Bronchial epithelial cell (primary cell): ENCODE results near the gene KCNV2. TPM values are rescaled to one million over a fixed set of nuclear protein-coding genes. Genes with fewer than 3 reads are reported as not detected.

Source experiments
- DNase-seq: peaks from one replicate; pipeline ENCODE4 v3.0.0-alpha.2; 2010; ENCODE audit warnings: low read depth
- FAIRE-seq: peaks from 2 replicates; lab custom pipeline; 2011; peaks lifted over from hg19 to GRCh38; lab: Jason Lieb, UNC
- H3K27me3 ChIP-seq: 2 replicates; pipeline ENCODE4 v1.5.1; 2011; ENCODE audit warnings: low read length; ENCODE audit not compliant: control insufficient read depth, insufficient read depth
- H3K36me3 ChIP-seq: 2 replicates; pipeline ENCODE4 v1.5.1; 2011; ENCODE audit warnings: low read length; ENCODE audit not compliant: control insufficient read depth, insufficient read depth
- H3K4me3 ChIP-seq: 2 replicates; pipeline ENCODE4 v1.5.1; 2011; ENCODE audit warnings: mild to moderate bottlenecking, low read depth, low read length, control low read depth
- total RNA-seq: library from RNA; depleted of rRNA; stranded (reverse); fragments of >200 nt; gene quantifications from 2 replicates; pipeline ENCODE4 v1.2.1, GENCODE V29; 2014
- TF ChIP-seq, protein P1 (sequence below): IDR thresholded peaks from 2 replicates; pipeline ENCODE4 v1.5.1; 2011; ENCODE audit warnings: mild to moderate bottlenecking, moderate library complexity, low read length, control low read depth, inconsistent platforms; ENCODE audit not compliant: insufficient read depth, severe bottlenecking

KCNV2 gene
- total RNA-seq, 1 donor from 2014 or later, result not detected

DNA sequence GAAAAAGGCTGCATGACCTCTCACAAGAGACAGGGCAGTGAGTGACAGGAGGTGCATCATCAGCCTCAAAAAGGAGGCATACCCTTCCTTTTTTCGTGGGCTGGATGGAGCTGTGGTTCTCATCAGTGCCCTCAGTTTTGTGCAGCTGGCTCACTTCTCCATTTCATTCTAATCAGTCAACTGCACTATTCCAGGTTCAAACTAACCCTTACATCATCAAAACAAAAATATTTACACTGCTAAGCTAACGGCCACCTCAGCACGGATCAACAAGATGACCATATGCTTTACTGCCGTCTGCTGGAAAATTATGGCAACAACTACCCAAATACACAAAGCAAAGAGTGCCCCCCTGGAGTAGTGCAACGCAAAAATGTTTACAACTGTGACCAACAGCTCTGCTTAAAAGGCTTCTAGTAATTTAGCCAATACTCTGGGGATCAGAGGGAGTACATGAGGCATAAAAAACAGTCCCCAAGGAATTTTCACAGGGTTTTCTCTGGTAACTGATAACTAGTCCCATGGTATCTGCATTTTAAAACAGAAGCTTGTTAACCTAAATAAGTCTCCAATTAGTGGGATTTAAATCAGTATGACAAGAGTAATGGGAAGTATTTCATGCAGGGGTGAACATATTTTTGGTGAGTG is 10.8 kb downstream of the KCNV2 start:
- TF ChIP-seq, protein P1, sequence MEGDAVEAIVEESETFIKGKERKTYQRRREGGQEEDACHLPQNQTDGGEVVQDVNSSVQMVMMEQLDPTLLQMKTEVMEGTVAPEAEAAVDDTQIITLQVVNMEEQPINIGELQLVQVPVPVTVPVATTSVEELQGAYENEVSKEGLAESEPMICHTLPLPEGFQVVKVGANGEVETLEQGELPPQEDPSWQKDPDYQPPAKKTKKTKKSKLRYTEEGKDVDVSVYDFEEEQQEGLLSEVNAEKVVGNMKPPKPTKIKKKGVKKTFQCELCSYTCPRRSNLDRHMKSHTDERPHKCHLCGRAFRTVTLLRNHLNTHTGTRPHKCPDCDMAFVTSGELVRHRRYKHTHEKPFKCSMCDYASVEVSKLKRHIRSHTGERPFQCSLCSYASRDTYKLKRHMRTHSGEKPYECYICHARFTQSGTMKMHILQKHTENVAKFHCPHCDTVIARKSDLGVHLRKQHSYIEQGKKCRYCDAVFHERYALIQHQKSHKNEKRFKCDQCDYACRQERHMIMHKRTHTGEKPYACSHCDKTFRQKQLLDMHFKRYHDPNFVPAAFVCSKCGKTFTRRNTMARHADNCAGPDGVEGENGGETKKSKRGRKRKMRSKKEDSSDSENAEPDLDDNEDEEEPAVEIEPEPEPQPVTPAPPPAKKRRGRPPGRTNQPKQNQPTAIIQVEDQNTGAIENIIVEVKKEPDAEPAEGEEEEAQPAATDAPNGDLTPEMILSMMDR, result peak; percentile 74
- DNase-seq (peak; percentile 72), FAIRE-seq (no peak)
- no peaks in the 10 kb centered on the region for H3K27me3 ChIP-seq
- no peaks in the 10 kb centered on the region for H3K36me3 ChIP-seq
- no peak overlapping the region for H3K4me3 ChIP-seq

DNA sequence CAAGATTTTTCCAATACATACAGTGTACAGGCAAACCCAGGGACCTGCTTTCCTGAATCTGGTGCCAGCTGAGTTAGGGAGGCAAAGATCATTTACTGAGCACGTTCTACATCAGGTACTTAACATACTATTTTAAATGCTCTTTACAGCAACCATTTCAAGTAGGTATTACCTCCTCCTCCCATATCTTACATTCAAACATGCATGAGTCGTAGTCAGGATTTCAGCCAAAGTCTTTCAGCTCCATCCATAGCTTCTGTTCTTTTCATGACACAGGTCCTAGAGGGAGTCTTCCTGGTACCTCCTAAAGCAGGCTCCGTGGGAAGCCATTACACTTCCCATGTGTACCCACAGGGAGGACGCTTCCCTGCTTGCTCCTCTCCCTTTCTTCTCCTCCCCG is 11.7 kb downstream of the KCNV2 start:
- H3K4me3 ChIP-seq, result no peak overlapping the region
- no peaks in the 10 kb centered on the region for H3K27me3 ChIP-seq
- DNase-seq, result peak; percentile 36
- H3K36me3 ChIP-seq, result no peaks in the 10 kb centered on the region
- TF ChIP-seq, protein P1, result no peak
- no peak for FAIRE-seq

DNA sequence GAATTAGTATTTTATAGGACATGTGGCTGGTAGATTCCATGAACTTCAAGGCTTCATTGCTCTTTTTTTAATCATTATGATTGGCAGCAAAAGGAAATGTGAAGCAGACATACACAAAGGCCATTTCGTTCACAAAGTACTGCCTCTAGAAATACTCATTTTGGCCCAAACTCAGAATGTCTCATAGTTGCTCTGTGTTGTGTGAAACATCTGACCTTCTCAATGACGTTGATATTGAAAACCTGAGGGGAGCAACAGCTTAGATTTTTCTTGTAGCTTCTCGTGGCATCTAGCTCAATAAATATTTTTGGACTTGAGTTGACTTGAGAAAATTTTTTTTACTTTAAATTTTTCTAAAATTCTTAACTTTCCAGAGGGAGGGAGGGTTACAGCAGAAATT is 12.4 kb downstream of the KCNV2 start:
- H3K36me3 ChIP-seq, result no peaks in the 10 kb centered on the region
- no peaks in the 10 kb centered on the region for H3K27me3 ChIP-seq
- TF ChIP-seq, protein P1, result no peak
- FAIRE-seq (no peak), DNase-seq (no peak)
- no peak overlapping the region for H3K4me3 ChIP-seq

DNA sequence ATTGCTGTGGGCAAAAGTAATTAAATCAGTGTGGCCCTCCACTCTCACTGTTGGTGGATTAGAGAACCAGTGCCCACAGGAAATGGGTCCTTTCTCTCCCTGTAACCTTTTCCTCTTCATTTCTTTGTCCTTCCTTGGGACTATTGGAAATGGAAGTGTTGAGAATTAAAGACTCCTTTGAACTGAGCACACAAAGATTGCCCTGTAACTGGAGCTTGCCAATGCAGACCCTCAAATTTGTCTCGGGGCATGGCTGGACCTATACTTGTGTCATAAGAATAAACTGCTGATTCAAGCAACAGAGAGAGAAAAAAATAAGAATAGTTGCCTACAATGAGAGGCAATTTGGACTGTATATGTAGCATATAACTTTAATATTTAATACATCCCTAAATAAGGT is 13.7 kb downstream of the KCNV2 start:
- Histone ChIP-seq H3K27me3 (no peaks in the 10 kb centered on the region), H3K4me3 (no peak overlapping the region), H3K36me3 (no peaks in the 10 kb centered on the region)
- FAIRE-seq (no peak), DNase-seq (no peak)
- TF ChIP-seq, protein P1, result no peak

DNA sequence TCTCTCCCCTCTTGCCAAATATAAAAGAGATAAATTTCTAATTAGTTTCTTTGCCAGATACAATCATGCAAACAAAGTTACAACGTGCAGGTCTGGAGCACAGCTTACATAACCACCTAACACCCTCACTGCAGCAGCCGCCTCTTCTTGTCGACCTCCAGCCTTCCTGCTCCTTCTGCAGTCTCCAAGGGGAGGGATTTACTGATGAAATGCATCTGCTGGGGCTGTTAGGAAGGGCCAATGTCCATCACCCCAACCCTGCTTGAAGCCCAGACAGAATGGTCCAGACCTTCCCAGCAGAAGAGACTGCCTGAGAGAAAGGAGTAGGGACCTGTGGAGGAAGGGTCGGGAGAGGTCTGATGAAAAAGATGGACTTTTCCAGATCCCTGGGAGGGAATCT is 15.2 kb downstream of the KCNV2 start:
- DNase-seq (no peak), FAIRE-seq (no peak)
- no peak overlapping the region for H3K4me3 ChIP-seq
- TF ChIP-seq, protein P1, result no peak
- H3K36me3 ChIP-seq, result no peaks in the 10 kb centered on the region
- no peaks in the 10 kb centered on the region for H3K27me3 ChIP-seq

DNA sequence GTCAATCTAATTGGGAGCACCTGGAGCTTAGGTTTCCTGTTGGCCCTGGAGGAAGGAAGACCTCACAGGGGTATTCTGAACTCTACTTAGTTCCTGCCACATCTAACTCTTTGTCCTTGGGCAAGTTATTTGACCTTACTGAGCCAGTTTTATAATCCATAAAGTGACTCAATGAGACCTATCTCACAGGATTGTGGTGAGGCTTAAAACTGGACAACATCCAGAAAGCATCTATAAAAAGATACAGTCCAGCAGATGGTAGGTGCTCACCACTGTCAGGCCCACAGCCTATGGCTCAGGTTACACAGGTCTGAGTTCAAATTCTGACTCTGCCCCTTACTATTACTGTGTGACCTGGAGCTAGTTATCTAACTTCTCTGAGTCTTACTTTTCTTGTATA is 23.3 kb downstream of the KCNV2 start:
- H3K27me3 ChIP-seq, result no peaks in the 10 kb centered on the region
- TF ChIP-seq, protein P1, result no peak
- FAIRE-seq, result no peak
- DNase-seq, result no peak
- no peaks in the 10 kb centered on the region for H3K36me3 ChIP-seq
- no peak overlapping the region for H3K4me3 ChIP-seq
